Measurements from ENCODE around the gene PERM1. TPM values are rescaled to one million over a fixed set of nuclear protein-coding genes. Genes with fewer than 3 reads are reported as not detected.

The PERM1 gene
- total RNA-seq, 1 experiment from 2014 or later, result not detected

- TF ChIP-seq PRDM15 (CRISPR knock-in tag; IDR thresholded peaks at IDR 0.05) (no peak), ZNF219 (CRISPR knock-in tag; IDR thresholded peaks at IDR 0.05; ENCODE audit: borderline replicate concordance) (no peak), GABPB1 (CRISPR knock-in tag; IDR thresholded peaks at IDR 0.05) (no peak), HMGA2 (CRISPR knock-in tag; IDR thresholded peaks at IDR 0.05) (no peak), SP1 (CRISPR knock-in tag; conservative IDR thresholded peaks at IDR 0.05) (no peak), NFE2L1 (CRISPR knock-in tag; IDR thresholded peaks at IDR 0.05) (no peak)
- TF ChIP-seq, protein P1, sequence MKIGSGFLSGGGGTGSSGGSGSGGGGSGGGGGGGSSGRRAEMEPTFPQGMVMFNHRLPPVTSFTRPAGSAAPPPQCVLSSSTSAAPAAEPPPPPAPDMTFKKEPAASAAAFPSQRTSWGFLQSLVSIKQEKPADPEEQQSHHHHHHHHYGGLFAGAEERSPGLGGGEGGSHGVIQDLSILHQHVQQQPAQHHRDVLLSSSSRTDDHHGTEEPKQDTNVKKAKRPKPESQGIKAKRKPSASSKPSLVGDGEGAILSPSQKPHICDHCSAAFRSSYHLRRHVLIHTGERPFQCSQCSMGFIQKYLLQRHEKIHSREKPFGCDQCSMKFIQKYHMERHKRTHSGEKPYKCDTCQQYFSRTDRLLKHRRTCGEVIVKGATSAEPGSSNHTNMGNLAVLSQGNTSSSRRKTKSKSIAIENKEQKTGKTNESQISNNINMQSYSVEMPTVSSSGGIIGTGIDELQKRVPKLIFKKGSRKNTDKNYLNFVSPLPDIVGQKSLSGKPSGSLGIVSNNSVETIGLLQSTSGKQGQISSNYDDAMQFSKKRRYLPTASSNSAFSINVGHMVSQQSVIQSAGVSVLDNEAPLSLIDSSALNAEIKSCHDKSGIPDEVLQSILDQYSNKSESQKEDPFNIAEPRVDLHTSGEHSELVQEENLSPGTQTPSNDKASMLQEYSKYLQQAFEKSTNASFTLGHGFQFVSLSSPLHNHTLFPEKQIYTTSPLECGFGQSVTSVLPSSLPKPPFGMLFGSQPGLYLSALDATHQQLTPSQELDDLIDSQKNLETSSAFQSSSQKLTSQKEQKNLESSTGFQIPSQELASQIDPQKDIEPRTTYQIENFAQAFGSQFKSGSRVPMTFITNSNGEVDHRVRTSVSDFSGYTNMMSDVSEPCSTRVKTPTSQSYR (CRISPR knock-in tag; IDR thresholded peaks at IDR 0.05), result no peak
- ChIA-PET CTCF (no interaction called here), POLR2A (no interaction called here)
- Mint-ChIP-seq H3K27me3 (ENCODE audit: low read depth) (peaks cover 38% of the 10 kb centered on the region), H3K36me3 (0 out of 2 replicates have a peak, but pooled peaks cover 2% of the 10 kb centered on the region), H3K4me1 (0 out of 2 replicates have a peak, but pooled peaks cover 3% of the 10 kb centered on the region), H3K9me3 (no peaks in the 10 kb centered on the region; the same call in 1 of the 2 replicates), H3K27ac (no peak overlapping the region), H3K4me3 (no peak overlapping the region)
- no peak for ATAC-seq
- DNase-seq (ENCODE audit: low spot score), result no peak
Measured at GRCh38 chr1:964691-965525, 17.0 kb downstream of the PERM1 start.

DNA sequence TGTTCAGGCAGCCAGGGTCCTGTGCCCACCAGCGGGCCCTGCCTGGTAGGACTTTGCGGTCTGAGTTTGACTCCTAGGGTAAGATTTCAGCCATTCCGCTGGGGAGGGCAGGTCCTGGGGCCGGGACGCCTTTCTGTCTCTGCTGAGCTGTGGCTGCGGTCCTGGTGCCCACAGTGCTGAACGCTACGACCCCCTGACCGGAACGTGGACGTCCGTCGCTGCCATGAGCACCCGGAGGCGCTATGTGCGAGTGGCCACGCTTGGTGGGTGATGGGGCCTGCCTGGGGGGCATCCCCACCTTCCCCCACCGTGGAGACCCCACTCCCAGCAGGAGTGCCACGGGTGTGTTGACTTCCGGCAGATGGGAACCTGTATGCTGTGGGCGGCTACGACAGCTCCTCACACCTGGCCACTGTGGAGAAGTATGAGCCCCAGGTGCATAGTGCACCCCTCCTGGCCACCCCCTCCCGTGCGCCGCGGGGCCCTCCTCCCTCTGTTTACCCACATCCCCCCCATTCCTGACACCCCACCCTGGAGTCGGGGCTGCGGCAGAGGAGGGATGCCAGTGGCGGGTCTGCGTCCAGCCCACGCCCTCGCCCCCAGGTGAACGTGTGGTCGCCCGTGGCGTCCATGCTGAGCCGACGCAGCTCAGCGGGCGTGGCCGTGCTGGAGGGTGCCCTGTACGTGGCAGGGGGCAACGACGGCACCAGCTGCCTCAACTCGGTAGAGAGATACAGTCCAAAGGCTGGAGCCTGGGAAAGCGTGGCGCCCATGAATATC lies 18.0 kb downstream of the PERM1 start:
- H3K27ac Mint-ChIP-seq, result no peak overlapping the region
- 0 out of 2 replicates have a peak, but pooled peaks cover 3% of the 10 kb centered on the region for H3K4me1 Mint-ChIP-seq
- CTCF ChIA-PET, result no interaction called here
- no peaks in the 10 kb centered on the region for H3K9me3 Mint-ChIP-seq
- POLR2A ChIA-PET, result no interaction called here
- ATAC-seq, result no peak
- no peak for DNase-seq (ENCODE audit: low spot score)
- H3K36me3 Mint-ChIP-seq, result 0 out of 2 replicates have a peak, but pooled peaks cover 2% of the 10 kb centered on the region
- no peak overlapping the region for H3K4me3 Mint-ChIP-seq
- H3K27me3 Mint-ChIP-seq (ENCODE audit: low read depth), result peaks cover 32% of the 10 kb centered on the region
- TF ChIP-seq CREM (CRISPR knock-in tag; IDR thresholded peaks at IDR 0.05), result no peak
- TF ChIP-seq ELF4 (CRISPR knock-in tag; IDR thresholded peaks at IDR 0.05; ENCODE audit: low read depth), result no peak
- no peak for TF ChIP-seq JAZF1 (CRISPR knock-in tag; IDR thresholded peaks at IDR 0.05)
- no peak for TF ChIP-seq NR2C2 (CRISPR knock-in tag; IDR thresholded peaks at IDR 0.05)
- no peak for TF ChIP-seq ZNF396 (CRISPR knock-in tag; IDR thresholded peaks at IDR 0.05; ENCODE audit: borderline replicate concordance)
- TF ChIP-seq ZBTB43 (CRISPR knock-in tag; IDR thresholded peaks at IDR 0.05), result no peak
- no peak for TF ChIP-seq PRRX2 (CRISPR knock-in tag; IDR thresholded peaks at IDR 0.05)
- no peak for TF ChIP-seq RORB (CRISPR knock-in tag; IDR thresholded peaks at IDR 0.05)
- TF ChIP-seq, protein P1 (CRISPR knock-in tag; IDR thresholded peaks at IDR 0.05), result no peak
- TF ChIP-seq USF1 (CRISPR knock-in tag; IDR thresholded peaks at IDR 0.05), result no peak
- TF ChIP-seq ZNF532 (CRISPR knock-in tag; IDR thresholded peaks at IDR 0.05; ENCODE audit: borderline replicate concordance), result no peak

Measured in WTC11 (cell line).